GM19455 (cell line): ENCODE results near the gene RREB1.

Experiments used
- ATAC-seq: cut with Tn5 transposase; IDR thresholded peaks from one replicate; pipeline ENCODE4 v1.9.1; 2021; ENCODE audit not compliant: unreplicated experiment

RREB1 gene

GRCh38 chr6:7185561-7185960, 77.8 kb downstream of the RREB1 start:
- no peak for ATAC-seq

GRCh38 chr6:7188492-7188891, 80.7 kb downstream of the RREB1 start:
- peak; percentile 90 for ATAC-seq

GRCh38 chr6:7189101-7189758, 81.5 kb downstream of the RREB1 start:
- no peak for ATAC-seq

GRCh38 chr6:7190791-7191190, 83.0 kb downstream of the RREB1 start:
- ATAC-seq: no peak

GRCh38 chr6:7193122-7193521, 85.4 kb downstream of the RREB1 start:
- no peak for ATAC-seq

GRCh38 chr6:7194657-7195056, 86.9 kb downstream of the RREB1 start:
- no peak for ATAC-seq

- no peak for ATAC-seq
These were observed 87.7 kb downstream of the RREB1 start for GRCh38 chr6:7195339-7196018.

GRCh38 chr6:7196019-7196402, 88.2 kb downstream of the RREB1 start:
- ATAC-seq: no peak

- no peak for ATAC-seq
These were observed 89.0 kb downstream of the RREB1 start for GRCh38 chr6:7196685-7197283.

GRCh38 chr6:7197747-7198146, 90.0 kb downstream of the RREB1 start:
- no peak for ATAC-seq

GRCh38 chr6:7198833-7199800, 91.4 kb downstream of the RREB1 start:
- no peak for ATAC-seq

GRCh38 chr6:7200598-7201443, 93.1 kb downstream of the RREB1 start:
- ATAC-seq: no peak

- ATAC-seq: no peak
These were observed 93.6 kb downstream of the RREB1 start for GRCh38 chr6:7201444-7201731.

GRCh38 chr6:7201732-7202541, 94.2 kb downstream of the RREB1 start:
- ATAC-seq: peak; percentile 93

- no peak for ATAC-seq
These were observed 95.2 kb downstream of the RREB1 start for GRCh38 chr6:7202950-7203349.

GRCh38 chr6:7203939-7204338, 96.2 kb downstream of the RREB1 start:
- no peak for ATAC-seq

GRCh38 chr6:7204726-7205125, 97.0 kb downstream of the RREB1 start:
- ATAC-seq: no peak

- no peak for ATAC-seq
These were observed 100.0 kb downstream of the RREB1 start for GRCh38 chr6:7207720-7208119.

- ATAC-seq: no peak
These were observed 105.7 kb downstream of the RREB1 start for GRCh38 chr6:7213416-7213815.

- ATAC-seq: no peak
These were observed 106.7 kb downstream of the RREB1 start for GRCh38 chr6:7214468-7214867.
